ENCODE measurements around the gene NOL4L. TPM values are rescaled to one million over a fixed set of nuclear protein-coding genes. Genes with fewer than 3 reads are reported as not detected.

Gene NOL4L
- total RNA-seq, 1 experiment from 2014 or later = 31.7 TPM

DNA sequence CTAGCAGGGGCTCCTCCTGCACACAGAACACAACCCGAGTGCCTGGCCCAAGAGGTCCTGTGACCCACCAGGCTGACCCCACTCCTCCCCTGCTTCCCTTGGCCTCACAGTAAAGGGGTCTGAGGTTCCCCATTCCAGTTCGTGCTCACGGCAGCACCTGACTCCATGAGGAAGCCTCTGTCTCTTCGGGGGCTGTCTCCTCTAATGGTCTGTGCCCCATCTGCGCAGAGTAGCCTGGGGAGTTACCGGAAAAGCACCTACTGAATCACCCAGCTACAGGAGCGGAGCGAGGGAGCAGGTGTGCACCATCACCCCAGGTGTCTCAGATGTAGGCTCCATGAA lies 133.8 kb downstream of the NOL4L start:
- DNase-seq = no peak
- Mint-ChIP-seq H3K4me1 (no peaks in the 10 kb centered on the region), H3K4me3 (no peak overlapping the region), H3K9me3 (no peaks in the 10 kb centered on the region), H3K27ac (peak overlapping the region in 2 of 3 experiments; percentile 8 to 89; a peak in 2 of 7 replicates), H3K27me3 (ENCODE audit: low read depth) (no peaks in the 10 kb centered on the region), H3K36me3 (ENCODE audit: insufficient read depth in 1 of 3, low read depth in 3 of 3) (peaks cover 23 to 75% (median 60%) of the 10 kb centered on the region in 3 experiments)
- no peak overlapping the region for H3T11ph ChIP-seq (ENCODE audit: low read length)
- H3K18ac ChIP-seq (ENCODE audit: insufficient read length, low read depth, low read length) = no peak overlapping the region
- H3K14ac ChIP-seq (ENCODE audit: insufficient read depth, low read length) = no peak overlapping the region
- H2BK120ac ChIP-seq (ENCODE audit: low read depth, low read length, poor library complexity, severe bottlenecking) = no peak overlapping the region
- H4K5ac ChIP-seq (ENCODE audit: insufficient read length, low read depth, low read length) = no peak overlapping the region
- no peak overlapping the region for H3K56ac ChIP-seq (ENCODE audit: insufficient read length, low read depth, low read length)
- H3K23ac ChIP-seq (ENCODE audit: insufficient read length, low read depth, low read length) = no peak overlapping the region
- no peaks in the 10 kb centered on the region for H3K23me2 ChIP-seq (ENCODE audit: insufficient read length, low read depth, low read length, poor library complexity, severe bottlenecking)
- H3K79me2 ChIP-seq (ENCODE audit: insufficient read depth, low read length) = no peaks in the 10 kb centered on the region
- H2BK15ac ChIP-seq (ENCODE audit: low read depth, low read length) = no peak overlapping the region
- H2AFZ ChIP-seq (ENCODE audit: low read length) = no peak overlapping the region
- no peak overlapping the region for H2AK5ac ChIP-seq (ENCODE audit: insufficient read length, low read length)
- WGBS (ENCODE audit: extremely low coverage, insufficient read length, low lambda C conversion rate) = no CpG with 5 or more reads among the region's 8 CpGs
- no peak overlapping the region for H3K4ac ChIP-seq (ENCODE audit: low read depth, low read length)
- H3K27me3 ChIP-seq (ENCODE audit: insufficient read depth, low read length) = no peaks in the 10 kb centered on the region
- no peaks in the 10 kb centered on the region for H4K20me1 ChIP-seq (ENCODE audit: control insufficient read depth, insufficient read depth, insufficient read length)
- no peak overlapping the region for H3K4me2 ChIP-seq (ENCODE audit: insufficient read depth, insufficient read length, low read length)
- H3K27ac ChIP-seq (ENCODE audit: insufficient read length, low read depth, low read length) = no peak overlapping the region
- H3K79me1 ChIP-seq (ENCODE audit: insufficient read depth, low read depth, low read length, poor library complexity, severe bottlenecking) = no peaks in the 10 kb centered on the region
- H2BK20ac ChIP-seq (ENCODE audit: low read depth, low read length, poor library complexity, severe bottlenecking) = no peak overlapping the region
- H2BK12ac ChIP-seq (ENCODE audit: insufficient read length, low read depth, low read length) = no peak overlapping the region
- H4K91ac ChIP-seq (ENCODE audit: insufficient read length, low read depth, low read length) = no peak overlapping the region
- no peak overlapping the region for H2BK5ac ChIP-seq (ENCODE audit: insufficient read length, low read length)
- no peaks in the 10 kb centered on the region for H3K9me3 ChIP-seq (ENCODE audit: control insufficient read depth, low read depth, low read length)
- no peak overlapping the region for H4K8ac ChIP-seq (replicated peaks; ENCODE audit: insufficient read length, low read depth, low read length)
- no peak overlapping the region for H3K9ac ChIP-seq (ENCODE audit: extremely low read depth, insufficient read length, low read length)
- TF ChIP-seq, protein P1, sequence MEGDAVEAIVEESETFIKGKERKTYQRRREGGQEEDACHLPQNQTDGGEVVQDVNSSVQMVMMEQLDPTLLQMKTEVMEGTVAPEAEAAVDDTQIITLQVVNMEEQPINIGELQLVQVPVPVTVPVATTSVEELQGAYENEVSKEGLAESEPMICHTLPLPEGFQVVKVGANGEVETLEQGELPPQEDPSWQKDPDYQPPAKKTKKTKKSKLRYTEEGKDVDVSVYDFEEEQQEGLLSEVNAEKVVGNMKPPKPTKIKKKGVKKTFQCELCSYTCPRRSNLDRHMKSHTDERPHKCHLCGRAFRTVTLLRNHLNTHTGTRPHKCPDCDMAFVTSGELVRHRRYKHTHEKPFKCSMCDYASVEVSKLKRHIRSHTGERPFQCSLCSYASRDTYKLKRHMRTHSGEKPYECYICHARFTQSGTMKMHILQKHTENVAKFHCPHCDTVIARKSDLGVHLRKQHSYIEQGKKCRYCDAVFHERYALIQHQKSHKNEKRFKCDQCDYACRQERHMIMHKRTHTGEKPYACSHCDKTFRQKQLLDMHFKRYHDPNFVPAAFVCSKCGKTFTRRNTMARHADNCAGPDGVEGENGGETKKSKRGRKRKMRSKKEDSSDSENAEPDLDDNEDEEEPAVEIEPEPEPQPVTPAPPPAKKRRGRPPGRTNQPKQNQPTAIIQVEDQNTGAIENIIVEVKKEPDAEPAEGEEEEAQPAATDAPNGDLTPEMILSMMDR (conservative IDR thresholded peaks at IDR 0.05) = no peak
- no peaks in the 10 kb centered on the region for H3K4me1 ChIP-seq (ENCODE audit: insufficient read depth, low read length)
